Measurements from ENCODE around the gene KCNMA1.

The KCNMA1 gene

GRCh38 chr10:77406764-77407430 lies 230.7 kb downstream of the KCNMA1 start:
- Histone ChIP-seq H3K36me3 (ENCODE audit: low read length) (no peaks in the 10 kb centered on the region), H3K79me2 (ENCODE audit: insufficient read depth, low read length) (no peaks in the 10 kb centered on the region), H3K9ac (ENCODE audit: low read length) (no peak overlapping the region), H3K4me2 (ENCODE audit: low read depth, low read length, poor library complexity, severe bottlenecking) (no peak overlapping the region), H3K9me3 (ENCODE audit: insufficient read depth, low read length) (no peaks in the 10 kb centered on the region), H3K27ac (ENCODE audit: low read depth, low read length) (no peak overlapping the region), H4K20me1 (ENCODE audit: low read depth, low read length) (no peaks in the 10 kb centered on the region), H3K27me3 (ENCODE audit: low read length) (no peaks in the 10 kb centered on the region), H3K4me3 (ENCODE audit: insufficient read depth, low read length, poor library complexity, severe bottlenecking) (no peak overlapping the region), H3F3A (ENCODE audit: insufficient read depth) (no peaks in the 10 kb centered on the region), H3K9me2 (replicated peaks; ENCODE audit: insufficient read depth, low read length) (no peaks in the 10 kb centered on the region), H2AFZ (ENCODE audit: low read depth, low read length, severe bottlenecking) (no peak overlapping the region)
- no peak for TF ChIP-seq CTCF (IDR thresholded peaks at IDR 0.05; ENCODE audit: insufficient read depth, low read length, poor library complexity, severe bottlenecking)
- no peak for TF ChIP-seq EZH2phosphoT487 (conservative IDR thresholded peaks at IDR 0.05; ENCODE audit: low read length)

GRCh38 chr10:77405771-77406241 lies 231.8 kb downstream of the KCNMA1 start:
- no peak overlapping the region for H2AFZ ChIP-seq (ENCODE audit: low read depth, low read length, severe bottlenecking)
- TF ChIP-seq CTCF (IDR thresholded peaks at IDR 0.05; ENCODE audit: insufficient read depth, low read length, poor library complexity, severe bottlenecking) (no peak), EZH2phosphoT487 (conservative IDR thresholded peaks at IDR 0.05; ENCODE audit: low read length) (no peak)
- no peak overlapping the region for H3K4me2 ChIP-seq (ENCODE audit: low read depth, low read length, poor library complexity, severe bottlenecking)
- H3K27me3 ChIP-seq (ENCODE audit: low read length) = no peaks in the 10 kb centered on the region
- H3K9me3 ChIP-seq (ENCODE audit: insufficient read depth, low read length) = no peaks in the 10 kb centered on the region
- no peaks in the 10 kb centered on the region for H3K9me2 ChIP-seq (replicated peaks; ENCODE audit: insufficient read depth, low read length)
- no peaks in the 10 kb centered on the region for H3F3A ChIP-seq (ENCODE audit: insufficient read depth)
- no peak overlapping the region for H3K27ac ChIP-seq (ENCODE audit: low read depth, low read length)
- H4K20me1 ChIP-seq (ENCODE audit: low read depth, low read length) = no peaks in the 10 kb centered on the region
- H3K79me2 ChIP-seq (ENCODE audit: insufficient read depth, low read length) = no peaks in the 10 kb centered on the region
- no peak overlapping the region for H3K9ac ChIP-seq (ENCODE audit: low read length)
- H3K4me3 ChIP-seq (ENCODE audit: insufficient read depth, low read length, poor library complexity, severe bottlenecking) = no peak overlapping the region
- no peaks in the 10 kb centered on the region for H3K36me3 ChIP-seq (ENCODE audit: low read length)

- H3F3A ChIP-seq (ENCODE audit: insufficient read depth) = no peaks in the 10 kb centered on the region
- H2AFZ ChIP-seq (ENCODE audit: low read depth, low read length, severe bottlenecking) = no peak overlapping the region
- no peak for TF ChIP-seq CTCF (IDR thresholded peaks at IDR 0.05; ENCODE audit: insufficient read depth, low read length, poor library complexity, severe bottlenecking)
- TF ChIP-seq EZH2phosphoT487 (conservative IDR thresholded peaks at IDR 0.05; ENCODE audit: low read length) = no peak
- H3K9ac ChIP-seq (ENCODE audit: low read length) = no peak overlapping the region
- H3K4me2 ChIP-seq (ENCODE audit: low read depth, low read length, poor library complexity, severe bottlenecking) = no peak overlapping the region
- no peaks in the 10 kb centered on the region for H4K20me1 ChIP-seq (ENCODE audit: low read depth, low read length)
- H3K36me3 ChIP-seq (ENCODE audit: low read length) = no peaks in the 10 kb centered on the region
- no peak overlapping the region for H3K27ac ChIP-seq (ENCODE audit: low read depth, low read length)
- H3K27me3 ChIP-seq (ENCODE audit: low read length) = no peaks in the 10 kb centered on the region
- H3K9me2 ChIP-seq (replicated peaks; ENCODE audit: insufficient read depth, low read length) = no peaks in the 10 kb centered on the region
- H3K4me3 ChIP-seq (ENCODE audit: insufficient read depth, low read length, poor library complexity, severe bottlenecking) = no peak overlapping the region
- no peaks in the 10 kb centered on the region for H3K9me3 ChIP-seq (ENCODE audit: insufficient read depth, low read length)
- H3K79me2 ChIP-seq (ENCODE audit: insufficient read depth, low read length) = no peaks in the 10 kb centered on the region
Observed at GRCh38 chr10:77404810-77405209, 232.8 kb downstream of the KCNMA1 start.

Data from SU-DHL-6 (cell line).